ENCODE measurements around the gene OSBPL5.

DNA sequence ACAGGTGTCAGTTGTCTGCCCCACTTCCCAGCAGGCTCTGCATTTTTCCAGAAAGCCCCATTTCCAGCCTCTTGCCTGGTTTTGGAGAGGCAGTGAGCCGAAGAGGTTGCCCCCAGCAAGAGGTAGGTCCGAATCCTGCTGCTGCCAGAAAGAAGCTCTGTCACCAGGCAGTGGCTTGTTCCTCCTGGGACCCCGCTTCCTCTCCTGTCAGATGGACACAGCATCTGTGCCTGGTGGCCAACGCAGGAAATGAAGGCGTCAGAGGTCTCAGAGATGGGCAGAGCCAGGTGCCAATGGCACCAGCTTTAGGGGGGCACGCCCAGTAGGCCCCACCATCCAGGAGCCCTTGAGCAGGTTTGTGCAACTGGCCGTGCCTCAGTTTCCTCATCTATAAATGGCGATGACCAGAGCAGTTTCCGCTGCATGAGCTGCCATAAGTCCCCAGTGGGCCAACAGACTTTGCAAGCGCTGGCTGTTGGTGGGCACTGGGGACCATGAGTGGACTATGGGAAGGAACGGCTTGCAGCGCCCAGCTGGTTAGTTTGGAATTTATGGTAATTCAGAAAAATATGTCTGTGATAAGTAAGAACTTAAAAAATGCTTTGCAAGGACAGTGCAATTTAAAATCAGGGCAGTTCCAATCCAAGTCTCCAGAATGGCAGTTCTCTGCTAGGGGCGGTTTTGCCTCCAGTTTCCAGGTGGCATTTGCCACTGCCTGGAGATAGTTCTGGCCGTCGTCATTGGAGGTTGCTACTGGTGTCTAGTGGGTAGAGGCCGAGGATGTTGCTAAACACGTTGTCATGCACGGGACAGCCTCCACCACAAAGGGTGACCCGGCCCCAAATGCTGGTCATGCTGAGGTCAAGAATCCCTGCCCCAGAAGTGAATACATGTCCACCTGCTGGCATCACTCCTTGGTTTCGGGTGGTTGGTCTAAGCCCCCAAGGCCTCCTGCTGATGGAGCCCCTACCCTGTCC, 2.3 kb upstream of the OSBPL5 start:
- TF ChIP-seq, protein P1, sequence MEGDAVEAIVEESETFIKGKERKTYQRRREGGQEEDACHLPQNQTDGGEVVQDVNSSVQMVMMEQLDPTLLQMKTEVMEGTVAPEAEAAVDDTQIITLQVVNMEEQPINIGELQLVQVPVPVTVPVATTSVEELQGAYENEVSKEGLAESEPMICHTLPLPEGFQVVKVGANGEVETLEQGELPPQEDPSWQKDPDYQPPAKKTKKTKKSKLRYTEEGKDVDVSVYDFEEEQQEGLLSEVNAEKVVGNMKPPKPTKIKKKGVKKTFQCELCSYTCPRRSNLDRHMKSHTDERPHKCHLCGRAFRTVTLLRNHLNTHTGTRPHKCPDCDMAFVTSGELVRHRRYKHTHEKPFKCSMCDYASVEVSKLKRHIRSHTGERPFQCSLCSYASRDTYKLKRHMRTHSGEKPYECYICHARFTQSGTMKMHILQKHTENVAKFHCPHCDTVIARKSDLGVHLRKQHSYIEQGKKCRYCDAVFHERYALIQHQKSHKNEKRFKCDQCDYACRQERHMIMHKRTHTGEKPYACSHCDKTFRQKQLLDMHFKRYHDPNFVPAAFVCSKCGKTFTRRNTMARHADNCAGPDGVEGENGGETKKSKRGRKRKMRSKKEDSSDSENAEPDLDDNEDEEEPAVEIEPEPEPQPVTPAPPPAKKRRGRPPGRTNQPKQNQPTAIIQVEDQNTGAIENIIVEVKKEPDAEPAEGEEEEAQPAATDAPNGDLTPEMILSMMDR (conservative IDR thresholded peaks at IDR 0.05; ENCODE audit: low read depth, low read length): no peak
- TF ChIP-seq EZH2 (IDR thresholded peaks at IDR 0.05; ENCODE audit: borderline replicate concordance, low read depth, low read length, poor library complexity, severe bottlenecking): no peak
